Karpas-422 (cell line): ENCODE results near the gene GNG12. TPM values are rescaled to one million over a fixed set of nuclear protein-coding genes. Genes with fewer than 3 reads are reported as not detected.
"Not testable (repeated sequence)": the region's sequence is repeated elsewhere in the genome, so short reads cannot be mapped to it uniquely, and the experiment has no call there.

Source experiments
- DNase-seq: peaks from one replicate; pipeline ENCODE4 v3.0.0-alpha.2; 2015
- H2AFZ ChIP-seq: fragments of 200-600 bp; sonication (generic); 2 replicates; pipeline ENCODE4 v1.6.1; 2014; ENCODE audit warnings: antibody characterized with exemption, low read length, mixed read lengths
- H3K27ac ChIP-seq: fragments of 200-600 bp; sonication (generic); 2 replicates; pipeline ENCODE4 v1.5.1; 2014; ENCODE audit warnings: mild to moderate bottlenecking, low read length, moderate library complexity
- H3K27me3 ChIP-seq: fragments of 200-600 bp; sonication (generic); 2 replicates; pipeline ENCODE4 v1.6.1; 2014; ENCODE audit warnings: low read length, mixed read lengths
- H3K36me3 ChIP-seq: fragments of 200-600 bp; sonication (generic); 2 replicates; pipeline ENCODE4 v1.6.1; 2014; ENCODE audit warnings: low read length, mixed read lengths; ENCODE audit not compliant: insufficient read depth
- H3K4me1 ChIP-seq: fragments of 200-600 bp; sonication (generic); 2 replicates; pipeline ENCODE4 v1.6.1; 2014; ENCODE audit warnings: mild to moderate bottlenecking, low read length, mixed read lengths
- H3K4me2 ChIP-seq: fragments of 200-600 bp; sonication (generic); 2 replicates; pipeline ENCODE4 v1.6.1; 2014; ENCODE audit warnings: low read length, low read depth, mild to moderate bottlenecking; ENCODE audit not compliant: poor library complexity, severe bottlenecking
- H3K4me3 ChIP-seq: fragments of 200-600 bp; sonication (generic); 2 replicates; pipeline ENCODE4 v1.5.1; 2014; ENCODE audit warnings: mild to moderate bottlenecking, antibody characterized with exemption, low read length, mixed read lengths
- H3K79me2 ChIP-seq: fragments of 200-600 bp; sonication (generic); 2 replicates; pipeline ENCODE4 v1.6.1; 2014; ENCODE audit warnings: mild to moderate bottlenecking, low read length, mixed read lengths
- H3K9ac ChIP-seq: fragments of 200-600 bp; sonication (generic); 2 replicates; pipeline ENCODE4 v1.6.0; 2014; ENCODE audit warnings: low read length
- H3K9me2 ChIP-seq: fragments of 200-600 bp; sonication (generic), shearing (Covaris generic); replicated peaks from 2 replicates; pipeline ENCODE4 v1.6.0; 2014; ENCODE audit warnings: mild to moderate bottlenecking, low read length, moderate library complexity; ENCODE audit not compliant: insufficient read depth
- H3K9me3 ChIP-seq: fragments of 300-700, 200-600 bp; sonication (generic); 2 replicates; pipeline ENCODE4 v1.6.1; 2014; ENCODE audit warnings: low read length, mixed read lengths
- H4K20me1 ChIP-seq: fragments of 200-600 bp; sonication (generic); 2 replicates; pipeline ENCODE4 v1.6.1; 2014; ENCODE audit warnings: mild to moderate bottlenecking, antibody characterized with exemption, low read length, low read depth; ENCODE audit not compliant: insufficient read depth
- small RNA-seq: library from RNA; depleted of rRNA; stranded (forward); fragments of <200 nt; gene quantifications from one replicate; pipeline ENCODE3, GENCODE V24; 2014
- total RNA-seq: library from RNA; depleted of rRNA; stranded (reverse); fragments of >200 nt; shearing (Covaris generic); gene quantifications from 2 replicates; pipeline ENCODE4 v1.2.3, GENCODE V29; 2014; ENCODE audit warnings: low replicate concordance; rRNA removed

Gene GNG12
- total RNA-seq, 1 experiment from 2014 or later = not detected

DNA sequence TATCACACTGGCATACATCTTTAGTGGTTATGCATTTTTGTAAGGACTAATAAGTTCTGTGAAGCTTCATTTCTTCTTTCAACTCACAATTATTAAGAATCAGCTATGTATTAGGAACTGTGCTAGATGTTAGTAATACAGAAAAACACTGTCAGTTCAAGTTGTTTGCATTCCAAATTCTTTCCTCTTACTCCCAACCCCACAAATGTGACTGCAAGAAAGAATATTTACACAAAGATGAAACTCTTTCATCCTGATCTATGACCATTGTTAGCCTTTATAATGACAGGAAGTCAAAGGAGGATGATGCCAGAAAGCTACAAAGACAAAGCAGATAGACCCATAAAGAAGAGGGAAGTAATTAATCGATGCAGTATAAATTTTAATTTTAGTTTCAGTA lies 169.2 kb downstream of the GNG12 start:
- no peak overlapping the region for H3K9ac ChIP-seq
- H3K27me3 ChIP-seq = no peaks in the 10 kb centered on the region
- no peak overlapping the region for H3K4me2 ChIP-seq
- no peaks in the 10 kb centered on the region for H3K9me2 ChIP-seq
- H4K20me1 ChIP-seq = no peaks in the 10 kb centered on the region
- H3K4me3 ChIP-seq = no peak overlapping the region
- no peaks in the 10 kb centered on the region for H3K9me3 ChIP-seq
- H2AFZ ChIP-seq = no peak overlapping the region
- no peak for DNase-seq
- no peaks in the 10 kb centered on the region for H3K4me1 ChIP-seq
- H3K79me2 ChIP-seq = no peaks in the 10 kb centered on the region
- no peak overlapping the region for H3K27ac ChIP-seq
- H3K36me3 ChIP-seq = no peaks in the 10 kb centered on the region

DNA sequence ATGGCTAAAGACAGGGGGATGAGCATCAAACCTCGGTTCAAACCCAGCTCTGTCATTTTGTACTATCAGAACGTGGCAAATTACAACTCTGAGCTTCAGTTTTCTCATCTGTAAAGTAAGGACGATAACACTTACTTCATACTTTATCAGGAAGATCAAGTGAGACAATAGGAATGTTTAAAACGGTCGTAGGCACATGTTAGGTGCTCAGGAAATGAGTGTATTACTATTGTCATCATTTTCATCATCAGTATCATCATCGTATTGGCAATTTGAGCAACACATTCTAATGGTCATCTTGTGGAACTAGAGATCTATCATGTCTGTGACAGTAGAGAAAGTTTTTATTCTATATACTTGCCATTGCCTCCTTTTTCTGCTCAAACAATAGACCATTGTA lies 170.4 kb downstream of the GNG12 start:
- Histone ChIP-seq H3K36me3 (no peaks in the 10 kb centered on the region), H4K20me1 (no peaks in the 10 kb centered on the region), H3K4me3 (no peak overlapping the region), H3K79me2 (no peaks in the 10 kb centered on the region), H2AFZ (no peak overlapping the region), H3K4me2 (no peak overlapping the region), H3K27me3 (no peaks in the 10 kb centered on the region), H3K4me1 (no peaks in the 10 kb centered on the region), H3K9me3 (no peaks in the 10 kb centered on the region), H3K27ac (no peak overlapping the region), H3K9ac (no peak overlapping the region), H3K9me2 (no peaks in the 10 kb centered on the region)
- no peak for DNase-seq

DNA sequence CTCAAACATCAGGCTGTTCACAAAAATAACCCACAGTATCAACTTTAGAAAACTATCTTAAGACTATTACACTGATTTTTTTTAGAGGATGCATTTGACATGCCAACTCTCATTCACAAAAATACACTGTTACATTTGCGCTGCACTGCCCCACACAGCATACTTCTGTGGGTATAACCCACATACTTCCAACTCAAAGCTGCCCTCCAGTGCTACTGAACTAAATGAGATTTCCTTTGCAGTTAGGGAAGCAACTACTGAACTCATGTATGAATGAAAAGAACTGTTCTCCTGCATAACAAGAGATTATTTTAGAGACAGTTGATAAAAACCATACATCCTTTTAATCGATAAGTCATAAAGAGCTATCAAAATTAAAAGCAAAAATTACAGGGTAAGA lies 174.0 kb downstream of the GNG12 start:
- Histone ChIP-seq H4K20me1 (no peaks in the 10 kb centered on the region), H3K9ac (no peak overlapping the region), H3K9me3 (no peaks in the 10 kb centered on the region), H3K4me2 (no peak overlapping the region), H3K4me3 (no peak overlapping the region), H3K27ac (no peak overlapping the region), H3K79me2 (no peaks in the 10 kb centered on the region), H3K36me3 (no peaks in the 10 kb centered on the region), H2AFZ (no peak overlapping the region), H3K9me2 (no peaks in the 10 kb centered on the region), H3K27me3 (no peaks in the 10 kb centered on the region), H3K4me1 (no peaks in the 10 kb centered on the region)
- DNase-seq = no peak

DNA sequence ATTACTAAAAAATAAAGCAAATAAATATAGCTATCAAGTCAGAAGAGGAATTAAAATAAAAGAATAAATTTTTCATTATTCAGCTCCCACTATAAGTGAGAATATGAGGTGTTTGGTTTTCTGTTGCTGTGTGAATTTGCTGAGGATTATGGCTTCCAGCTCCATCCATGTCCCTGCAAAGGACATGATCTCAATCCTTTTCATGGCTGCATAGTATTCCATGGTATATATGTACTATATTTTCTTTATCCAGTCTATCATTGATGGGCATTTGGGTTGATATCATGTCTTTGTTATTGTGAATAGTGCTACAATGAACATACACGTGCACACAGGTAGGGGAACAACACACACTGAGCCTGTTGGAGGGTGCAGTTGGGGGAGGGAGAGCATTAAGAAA lies 176.1 kb downstream of the GNG12 start:
- H3K36me3 ChIP-seq, H3K9me3 ChIP-seq, H3K4me1 ChIP-seq, H3K79me2 ChIP-seq, H4K20me1 ChIP-seq, H3K27me3 ChIP-seq, DNase-seq, H3K4me2 ChIP-seq, H2AFZ ChIP-seq, H3K9me2 ChIP-seq, H3K4me3 ChIP-seq, H3K27ac ChIP-seq, H3K9ac ChIP-seq: not testable (repeated sequence)

DNA sequence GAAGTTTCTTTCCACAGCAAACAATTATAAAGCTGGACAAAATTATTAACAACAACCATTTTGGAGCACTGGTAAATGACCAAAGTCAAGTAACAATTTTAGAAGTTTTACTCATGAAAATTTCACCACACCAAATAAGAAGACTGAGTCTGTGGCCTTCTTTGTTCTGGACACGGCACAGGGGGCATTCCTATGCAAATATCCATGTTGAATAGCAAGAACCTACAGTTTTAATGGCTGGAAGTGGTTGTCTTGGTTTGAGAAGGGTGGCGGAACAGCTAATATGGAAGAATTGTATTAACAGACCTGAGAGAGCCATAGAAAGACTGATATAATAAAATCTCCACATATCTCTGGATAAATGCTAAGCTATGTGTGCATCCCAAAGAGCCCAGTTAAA lies 177.7 kb downstream of the GNG12 start:
- no peak overlapping the region for H3K4me2 ChIP-seq
- H3K9ac ChIP-seq = no peak overlapping the region

DNA sequence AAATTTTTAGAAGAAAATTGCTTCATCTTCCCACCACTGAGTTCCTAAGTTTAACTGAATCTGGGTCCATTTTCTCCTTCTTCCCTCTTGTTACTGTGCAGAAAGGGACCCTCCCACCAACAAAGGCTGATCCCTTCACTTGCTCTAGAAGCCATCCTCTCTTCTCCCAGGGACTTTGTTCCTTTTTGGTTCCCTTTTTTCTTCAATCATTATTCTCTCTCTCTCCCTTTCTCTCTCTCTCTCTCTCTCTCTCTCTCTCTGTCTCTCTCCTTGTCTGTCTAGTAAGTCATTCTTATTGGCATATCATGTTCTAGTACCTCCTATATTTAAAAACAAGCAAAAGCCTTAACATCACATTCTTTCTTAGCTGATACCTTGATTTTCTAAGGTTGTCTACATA lies 180.0 kb downstream of the GNG12 start:
- no peaks in the 10 kb centered on the region for H4K20me1 ChIP-seq
- no peak overlapping the region for H3K4me2 ChIP-seq

More for the DNA sequence above, 177.7 kb downstream of the GNG12 start:
- Histone ChIP-seq H3K79me2 (no peaks in the 10 kb centered on the region), H2AFZ (no peak overlapping the region), H3K4me1 (no peaks in the 10 kb centered on the region), H3K36me3 (no peaks in the 10 kb centered on the region), H3K4me3 (no peak overlapping the region), H3K9me3 (no peaks in the 10 kb centered on the region), H4K20me1 (no peaks in the 10 kb centered on the region), H3K27me3 (no peaks in the 10 kb centered on the region), H3K9me2 (no peaks in the 10 kb centered on the region), H3K27ac (no peak overlapping the region)
- no peak for DNase-seq

DNA sequence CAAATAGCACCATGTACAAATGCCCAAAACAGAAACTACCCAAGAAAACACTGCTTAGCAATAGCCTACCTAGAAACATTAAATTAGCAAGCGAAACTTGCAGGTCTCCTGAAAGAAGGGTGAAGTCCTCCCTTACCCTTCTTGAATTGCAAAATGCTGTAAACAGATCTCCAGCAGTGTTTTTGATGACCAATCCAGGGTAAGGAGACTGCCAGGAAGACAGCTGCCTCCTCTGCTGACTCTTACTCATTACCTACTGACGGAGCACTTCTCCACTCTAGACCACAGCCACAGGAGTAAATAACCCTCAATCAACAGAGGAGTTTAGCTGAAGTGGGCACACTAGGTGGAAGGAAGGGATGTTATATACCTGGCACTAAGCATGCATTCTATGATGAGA lies 180.5 kb downstream of the GNG12 start:
- H3K36me3 ChIP-seq = no peaks in the 10 kb centered on the region
- H3K79me2 ChIP-seq = no peaks in the 10 kb centered on the region
- H3K27me3 ChIP-seq = no peaks in the 10 kb centered on the region
- H3K9ac ChIP-seq = no peak overlapping the region
- H3K4me2 ChIP-seq = no peak overlapping the region
- DNase-seq = no peak
- no peaks in the 10 kb centered on the region for H3K9me3 ChIP-seq
- H3K9me2 ChIP-seq = no peaks in the 10 kb centered on the region
- no peak overlapping the region for H3K4me3 ChIP-seq
- no peak overlapping the region for H3K27ac ChIP-seq
- H2AFZ ChIP-seq = no peak overlapping the region
- H4K20me1 ChIP-seq = no peaks in the 10 kb centered on the region
- H3K4me1 ChIP-seq = no peaks in the 10 kb centered on the region

More for the DNA sequence above, 180.0 kb downstream of the GNG12 start:
- Histone ChIP-seq H3K79me2 (no peaks in the 10 kb centered on the region), H3K9me2 (no peaks in the 10 kb centered on the region), H3K4me1 (no peaks in the 10 kb centered on the region), H2AFZ (no peak overlapping the region), H3K9me3 (no peaks in the 10 kb centered on the region), H3K9ac (no peak overlapping the region), H3K36me3 (no peaks in the 10 kb centered on the region), H3K27me3 (no peaks in the 10 kb centered on the region), H3K4me3 (no peak overlapping the region), H3K27ac (no peak overlapping the region)
- no peak for DNase-seq

Small RNAs within 50 kb of the gene (small RNA-seq; reads per million reads assigned to genes)
- gene RN7SL392P (not detected), gene RNU7-80P (not detected)

Other genes with a start within 250 kb of the GNG12 start
- gene GADD45A, start 148.3 kb downstream of the GNG12 start, total RNA-seq = 6.5 and 13.3 TPM in 2 replicates
- gene DIRAS3, start 217.2 kb upstream of the GNG12 start, total RNA-seq = not detected in 2 replicates